ENCODE results near the gene ADAMTS2.

ADAMTS2 gene

GRCh38 chr5:179309383-179309670, 35.9 kb downstream of the ADAMTS2 start:
- TF ChIP-seq, protein P1, sequence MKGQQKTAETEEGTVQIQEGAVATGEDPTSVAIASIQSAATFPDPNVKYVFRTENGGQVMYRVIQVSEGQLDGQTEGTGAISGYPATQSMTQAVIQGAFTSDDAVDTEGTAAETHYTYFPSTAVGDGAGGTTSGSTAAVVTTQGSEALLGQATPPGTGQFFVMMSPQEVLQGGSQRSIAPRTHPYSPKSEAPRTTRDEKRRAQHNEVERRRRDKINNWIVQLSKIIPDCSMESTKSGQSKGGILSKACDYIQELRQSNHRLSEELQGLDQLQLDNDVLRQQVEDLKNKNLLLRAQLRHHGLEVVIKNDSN (IDR thresholded peaks at IDR 0.05), result no peak
- TF ChIP-seq RAD21 (IDR thresholded peaks at IDR 0.05; ENCODE audit: low read depth) (no peak), CEBPB (IDR thresholded peaks at IDR 0.05) (no peak), EP300 (IDR thresholded peaks at IDR 0.05; ENCODE audit: borderline replicate concordance) (no peak), TEAD4 (IDR thresholded peaks at IDR 0.05) (no peak), TAF1 (IDR thresholded peaks at IDR 0.05; ENCODE audit: low read depth) (no peak), REST (IDR thresholded peaks at IDR 0.05; ENCODE audit: low read depth) (no peak), NFIC (IDR thresholded peaks at IDR 0.05) (no peak), EGR1 (IDR thresholded peaks at IDR 0.05) (no peak), YY1 (IDR thresholded peaks at IDR 0.05; ENCODE audit: low read depth) (no peak), CREB1 (IDR thresholded peaks at IDR 0.05; ENCODE audit: low read depth) (no peak), ZBTB7A (IDR thresholded peaks at IDR 0.05; ENCODE audit: low read depth) (no peak), TCF12 (IDR thresholded peaks at IDR 0.05; ENCODE audit: low read depth) (no peak), FOXM1 (IDR thresholded peaks at IDR 0.05; ENCODE audit: borderline replicate concordance, low read depth) (no peak)

- TF ChIP-seq, protein P1 (IDR thresholded peaks at IDR 0.05), result no peak
- no peak for TF ChIP-seq RAD21 (IDR thresholded peaks at IDR 0.05; ENCODE audit: low read depth)
- no peak for TF ChIP-seq EP300 (IDR thresholded peaks at IDR 0.05; ENCODE audit: borderline replicate concordance)
- no peak for TF ChIP-seq NFIC (IDR thresholded peaks at IDR 0.05)
- TF ChIP-seq TCF12 (IDR thresholded peaks at IDR 0.05; ENCODE audit: low read depth), result no peak
- TF ChIP-seq, protein P2, sequence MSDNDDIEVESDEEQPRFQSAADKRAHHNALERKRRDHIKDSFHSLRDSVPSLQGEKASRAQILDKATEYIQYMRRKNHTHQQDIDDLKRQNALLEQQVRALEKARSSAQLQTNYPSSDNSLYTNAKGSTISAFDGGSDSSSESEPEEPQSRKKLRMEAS (IDR thresholded peaks at IDR 0.05), result no peak
- no peak for TF ChIP-seq REST (IDR thresholded peaks at IDR 0.05; ENCODE audit: low read depth)
- no peak for TF ChIP-seq TAF1 (IDR thresholded peaks at IDR 0.05; ENCODE audit: low read depth)
- no peak for TF ChIP-seq FOXM1 (IDR thresholded peaks at IDR 0.05; ENCODE audit: borderline replicate concordance, low read depth)
- no peak for TF ChIP-seq TEAD4 (IDR thresholded peaks at IDR 0.05)
- no peak for TF ChIP-seq EGR1 (IDR thresholded peaks at IDR 0.05)
Measured at GRCh38 chr5:179308563-179309382, 36.5 kb downstream of the ADAMTS2 start.

GRCh38 chr5:179307931-179308471, 37.3 kb downstream of the ADAMTS2 start:
- TF ChIP-seq ZBTB7A (IDR thresholded peaks at IDR 0.05; ENCODE audit: low read depth) (no peak), RAD21 (IDR thresholded peaks at IDR 0.05; ENCODE audit: low read depth) (no peak), CREB1 (IDR thresholded peaks at IDR 0.05; ENCODE audit: low read depth) (no peak)

DNA sequence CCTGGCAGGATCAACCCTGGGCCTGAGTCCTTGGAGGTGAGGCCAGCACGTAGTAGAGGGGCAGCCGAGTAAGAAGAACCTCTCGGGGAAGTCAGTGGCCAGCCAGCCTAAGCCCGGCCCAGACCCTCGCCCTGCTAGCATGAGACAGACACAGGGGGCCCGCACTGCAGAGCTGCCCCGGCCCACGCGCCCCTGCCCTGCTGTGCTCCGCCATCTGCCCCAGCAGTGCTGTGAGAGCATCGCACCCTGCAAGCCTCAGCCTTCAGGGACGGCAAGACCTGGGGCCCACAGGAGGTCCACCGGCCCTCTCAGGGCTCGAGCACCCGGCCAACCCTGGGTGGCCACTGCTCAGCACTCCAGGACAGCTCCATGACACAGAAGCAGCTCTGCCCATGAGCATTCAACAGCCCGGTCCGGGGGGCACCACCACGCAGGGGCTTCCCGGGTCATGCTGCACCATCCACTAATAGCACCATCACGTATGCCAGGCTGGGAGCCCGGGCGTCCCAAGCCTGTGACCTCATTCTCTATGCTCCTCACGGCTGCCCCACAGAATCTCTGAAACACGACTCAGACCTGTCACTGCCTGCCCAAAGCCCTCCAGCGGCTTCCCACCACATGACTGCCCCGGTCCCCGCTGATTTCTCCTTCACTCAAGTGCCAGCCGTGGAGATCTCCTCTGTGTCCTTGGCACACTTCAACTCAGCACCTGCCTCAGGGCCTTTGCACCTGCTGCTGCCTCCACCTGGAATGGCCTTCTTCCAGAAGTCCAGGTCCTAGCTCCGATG, 38.1 kb downstream of the ADAMTS2 start:
- TF ChIP-seq REST (IDR thresholded peaks at IDR 0.05; ENCODE audit: low read depth), result no peak
- TF ChIP-seq EP300 (IDR thresholded peaks at IDR 0.05; ENCODE audit: borderline replicate concordance), result no peak
- no peak for TF ChIP-seq TEAD4 (IDR thresholded peaks at IDR 0.05)
- TF ChIP-seq CEBPB (IDR thresholded peaks at IDR 0.05), result no peak
- TF ChIP-seq, protein P1 (IDR thresholded peaks at IDR 0.05), result no peak
- no peak for TF ChIP-seq ZBTB7A (IDR thresholded peaks at IDR 0.05; ENCODE audit: low read depth)
- no peak for TF ChIP-seq CREB1 (IDR thresholded peaks at IDR 0.05; ENCODE audit: low read depth)
- no peak for TF ChIP-seq NFIC (IDR thresholded peaks at IDR 0.05)
- no peak for TF ChIP-seq YY1 (IDR thresholded peaks at IDR 0.05; ENCODE audit: low read depth)
